ENCODE results near the gene CEP68. TPM values are rescaled to one million over a fixed set of nuclear protein-coding genes. Genes with fewer than 3 reads are reported as not detected.
"Not testable (repeated sequence)": the region's sequence is repeated elsewhere in the genome, so short reads cannot be mapped to it uniquely, and the experiment has no call there.

CEP68 gene
- total RNA-seq, 1 experiment from 2014 or later = 7.2 TPM

- peak; percentile 24 for TF ChIP-seq CTCF (IDR thresholded peaks at IDR 0.05; ENCODE audit: unreplicated experiment)
- intact Hi-C loops (cut with micrococcal nuclease) = loop anchor here (1.0 kb wide), 1 partner anchor 116 kb away; no protein-coding TSS in a partner anchor
- ChIA-PET POLR2A (interaction anchor here (0.7 to 0.9 kb wide), 2 partner anchors 41 to 115 kb away, joined by 3 read pairs; no protein-coding TSS in a partner anchor), CTCF (interaction anchor here (0.6 to 2.2 kb wide), 6 partner anchors 10 to 571 kb away, joined by 3 to 12 read pairs (median 6); no protein-coding TSS in a partner anchor)
- no TSS peak for BruUV-seq (replicated peaks)
- Mint-ChIP-seq H3K27ac (ENCODE audit: low read depth, unreplicated experiment) (no peak overlapping the region), H3K36me3 (ENCODE audit: insufficient read depth, unreplicated experiment) (no peaks in the 10 kb centered on the region), H3K4me3 (ENCODE audit: unreplicated experiment) (no peak overlapping the region), H3K9me3 (ENCODE audit: unreplicated experiment) (no peaks in the 10 kb centered on the region), H3K27me3 (ENCODE audit: insufficient read depth, unreplicated experiment) (no peaks in the 10 kb centered on the region), H3K4me1 (ENCODE audit: insufficient read depth, unreplicated experiment) (peaks cover 13% of the 10 kb centered on the region)
- peak; percentile 22 for DNase-seq (ENCODE audit: unreplicated experiment)
Observed at GRCh38 chr2:65033178-65033577, 23.0 kb upstream of the CEP68 start.

- DNase-seq (ENCODE audit: unreplicated experiment); H3K27me3 Mint-ChIP-seq (ENCODE audit: insufficient read depth, unreplicated experiment); H3K27ac Mint-ChIP-seq (ENCODE audit: low read depth, unreplicated experiment); BruUV-seq (replicated peaks); H3K9me3 Mint-ChIP-seq (ENCODE audit: unreplicated experiment); H3K4me3 Mint-ChIP-seq (ENCODE audit: unreplicated experiment); H3K36me3 Mint-ChIP-seq (ENCODE audit: insufficient read depth, unreplicated experiment): not testable (repeated sequence)
- POLR2A ChIA-PET = interaction anchor here (0.7 to 0.9 kb wide), 2 partner anchors 42 to 116 kb away, joined by 3 read pairs; no protein-coding TSS in a partner anchor
- CTCF ChIA-PET = interaction anchor here (0.6 to 2.2 kb wide), 7 partner anchors 9 to 571 kb away, joined by 3 to 12 read pairs (median 4); no protein-coding TSS in a partner anchor
- intact Hi-C loops (cut with micrococcal nuclease) = loop anchor here (1.0 kb wide), 1 partner anchor 116 kb away; no protein-coding TSS in a partner anchor
- peaks cover 13% of the 10 kb centered on the region for H3K4me1 Mint-ChIP-seq (ENCODE audit: insufficient read depth, unreplicated experiment)
Observed at GRCh38 chr2:65033667-65034066, 22.5 kb upstream of the CEP68 start.

GRCh38 chr2:65035351-65035943 is 20.8 kb upstream of the CEP68 start:
- BruUV-seq (replicated peaks) = no TSS peak
- H3K36me3 Mint-ChIP-seq (ENCODE audit: insufficient read depth, unreplicated experiment) = no peaks in the 10 kb centered on the region
- H3K27ac Mint-ChIP-seq (ENCODE audit: low read depth, unreplicated experiment) = no peak overlapping the region
- POLR2A ChIA-PET = no interaction called here
- CTCF ChIA-PET = interaction anchor here (0.9 to 1.5 kb wide), 3 partner anchors 118 to 167 kb away, joined by 4 to 7 read pairs (median 4); no protein-coding TSS in a partner anchor
- TF ChIP-seq CTCF (IDR thresholded peaks at IDR 0.05; ENCODE audit: unreplicated experiment) = no peak
- peaks cover 18% of the 10 kb centered on the region for H3K4me1 Mint-ChIP-seq (ENCODE audit: insufficient read depth, unreplicated experiment)
- H3K4me3 Mint-ChIP-seq (ENCODE audit: unreplicated experiment) = no peak overlapping the region
- H3K9me3 Mint-ChIP-seq (ENCODE audit: unreplicated experiment) = no peaks in the 10 kb centered on the region
- no peak for DNase-seq (ENCODE audit: unreplicated experiment)
- intact Hi-C loops (cut with micrococcal nuclease) = no loop called here
- no peaks in the 10 kb centered on the region for H3K27me3 Mint-ChIP-seq (ENCODE audit: insufficient read depth, unreplicated experiment)

- POLR2A ChIA-PET = no interaction called here
- CTCF ChIA-PET = interaction anchor here (0.6 to 8.7 kb wide), 4 partner anchors 17 to 857 kb away, joined by 3 to 112 read pairs (median 4); no protein-coding TSS in a partner anchor
Observed at GRCh38 chr2:65037178-65037577, 19.0 kb upstream of the CEP68 start.

More at GRCh38 chr2:65037178-65037577, 19.0 kb upstream of the CEP68 start:
- TF ChIP-seq CTCF (IDR thresholded peaks at IDR 0.05; ENCODE audit: unreplicated experiment) = no peak
- H3K4me1 Mint-ChIP-seq (ENCODE audit: insufficient read depth, unreplicated experiment) = peaks cover 8% of the 10 kb centered on the region
- H3K27me3 Mint-ChIP-seq (ENCODE audit: insufficient read depth, unreplicated experiment) = no peaks in the 10 kb centered on the region
- DNase-seq (ENCODE audit: unreplicated experiment) = no peak
- no peaks in the 10 kb centered on the region for H3K36me3 Mint-ChIP-seq (ENCODE audit: insufficient read depth, unreplicated experiment)
- intact Hi-C loops (cut with micrococcal nuclease) = no loop called here
- no peaks in the 10 kb centered on the region for H3K9me3 Mint-ChIP-seq (ENCODE audit: unreplicated experiment)
- no TSS peak for BruUV-seq (replicated peaks)
- no peak overlapping the region for H3K27ac Mint-ChIP-seq (ENCODE audit: low read depth, unreplicated experiment)
- no peak overlapping the region for H3K4me3 Mint-ChIP-seq (ENCODE audit: unreplicated experiment)

All from MCF 10A (cell line).